ENCODE measurements around the gene MFN2.
A peak's percentile ranks its signal among the peaks of the same experiment; 100 is the strongest.

Gene MFN2

DNA sequence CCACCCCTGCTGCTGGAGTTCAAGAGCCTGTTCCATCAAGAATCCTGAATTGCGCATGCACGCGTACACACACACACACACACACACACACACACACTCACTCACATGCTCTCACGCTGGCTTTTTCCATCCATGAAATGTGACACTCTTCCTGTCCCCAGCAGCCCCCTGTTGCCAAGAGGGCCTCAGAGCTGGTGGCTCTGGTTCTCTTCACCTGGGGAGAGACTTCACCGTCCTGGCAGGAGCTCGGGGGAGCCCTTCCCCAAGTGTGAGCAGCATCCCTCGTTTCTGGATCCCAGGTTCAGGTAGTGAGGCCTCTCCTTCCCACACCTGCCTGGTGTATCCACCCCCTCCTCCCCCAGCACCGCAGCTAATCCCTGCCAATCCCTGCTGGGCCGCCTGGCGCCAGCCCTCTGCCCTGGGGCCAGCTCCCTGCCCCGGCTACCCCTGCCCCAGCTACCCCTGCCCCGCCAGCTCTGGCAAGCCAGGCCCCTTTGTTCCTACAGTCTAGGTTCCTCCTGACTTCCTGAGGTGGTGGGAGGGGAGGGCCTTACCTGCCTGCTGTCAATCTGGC is 35.8 kb upstream of the MFN2 start (continued):
- TF ChIP-seq ZNF558 (tag by site-specific recombination; IDR thresholded peaks at IDR 0.05) (peak; percentile 67; the same call in 1 of the 2 replicates), SCRT1 (tag by site-specific recombination; IDR thresholded peaks at IDR 0.05; ENCODE audit: borderline replicate concordance) (peak; percentile 96), ZNF560 (tag by site-specific recombination; IDR thresholded peaks at IDR 0.05; ENCODE audit: borderline replicate concordance) (no peak), ZNF202 (tag by site-specific recombination; IDR thresholded peaks at IDR 0.05; ENCODE audit: borderline replicate concordance) (no peak), ZBTB7A (tag by site-specific recombination; IDR thresholded peaks at IDR 0.05; ENCODE audit: low read depth) (no peak), ZNF658 (tag by site-specific recombination; IDR thresholded peaks at IDR 0.05) (peak; percentile 58; the same call in 1 of the 2 replicates), ZNF174 (tag by site-specific recombination; IDR thresholded peaks at IDR 0.05) (no peak), ZNF37A (tag by site-specific recombination; IDR thresholded peaks at IDR 0.05) (no peak), ZNF214 (tag by site-specific recombination; IDR thresholded peaks at IDR 0.05; ENCODE audit: borderline replicate concordance) (no peak), ZNF610 (tag by site-specific recombination; IDR thresholded peaks at IDR 0.05; ENCODE audit: borderline replicate concordance) (peak; percentile 51; the same call in 1 of the 2 replicates), ZNF548 (tag by site-specific recombination; IDR thresholded peaks at IDR 0.05) (peak; percentile 56; the same call in 1 of the 2 replicates), ZNF335 (tag by site-specific recombination; conservative IDR thresholded peaks at IDR 0.05) (peak; percentile 52; the same call in 1 of the 2 replicates), ZBTB48 (tag by site-specific recombination; IDR thresholded peaks at IDR 0.05) (0 out of 2 replicates have a peak, but pooled peaks have one; percentile 35), ZXDB (tag by site-specific recombination; IDR thresholded peaks at IDR 0.05) (peak; percentile 83), ZNF302 (tag by site-specific recombination; IDR thresholded peaks at IDR 0.05; ENCODE audit: low read depth) (0 out of 2 replicates have a peak, but pooled peaks have one; percentile 27), ZNF768 (tag by site-specific recombination; IDR thresholded peaks at IDR 0.05) (no peak), ZNF791 (tag by site-specific recombination; IDR thresholded peaks at IDR 0.05) (no peak), ZNF394 (tag by site-specific recombination; IDR thresholded peaks at IDR 0.05; ENCODE audit: borderline replicate concordance) (peak; percentile 61; the same call in 1 of the 2 replicates), KLF10 (tag by site-specific recombination; IDR thresholded peaks at IDR 0.05) (no peak), OVOL3 (tag by site-specific recombination; IDR thresholded peaks at IDR 0.05) (peak; percentile 55; the same call in 1 of the 2 replicates), TCF7L2 (IDR thresholded peaks at IDR 0.05; ENCODE audit: borderline replicate concordance, low read depth, low read length) (no peak), ZNF175 (tag by site-specific recombination; IDR thresholded peaks at IDR 0.05) (no peak), ZBTB1 (tag by site-specific recombination; IDR thresholded peaks at IDR 0.05) (no peak), ZNF248 (tag by site-specific recombination; IDR thresholded peaks at IDR 0.05) (no peak), SALL2 (tag by site-specific recombination; IDR thresholded peaks at IDR 0.05; ENCODE audit: borderline replicate concordance) (peak; percentile 48; the same call in 1 of the 2 replicates), KLF7 (tag by site-specific recombination; IDR thresholded peaks at IDR 0.05; ENCODE audit: borderline replicate concordance) (peak; percentile 63; the same call in 1 of the 2 replicates), ZNF621 (tag by site-specific recombination; IDR thresholded peaks at IDR 0.05) (peak; percentile 85; the same call in 1 of the 2 replicates), MYNN (tag by site-specific recombination; IDR thresholded peaks at IDR 0.05; ENCODE audit: borderline replicate concordance) (no peak), ZNF514 (tag by site-specific recombination; IDR thresholded peaks at IDR 0.05) (0 out of 2 replicates have a peak, but pooled peaks have one; percentile 6)
- TF ChIP-seq, protein P1, sequence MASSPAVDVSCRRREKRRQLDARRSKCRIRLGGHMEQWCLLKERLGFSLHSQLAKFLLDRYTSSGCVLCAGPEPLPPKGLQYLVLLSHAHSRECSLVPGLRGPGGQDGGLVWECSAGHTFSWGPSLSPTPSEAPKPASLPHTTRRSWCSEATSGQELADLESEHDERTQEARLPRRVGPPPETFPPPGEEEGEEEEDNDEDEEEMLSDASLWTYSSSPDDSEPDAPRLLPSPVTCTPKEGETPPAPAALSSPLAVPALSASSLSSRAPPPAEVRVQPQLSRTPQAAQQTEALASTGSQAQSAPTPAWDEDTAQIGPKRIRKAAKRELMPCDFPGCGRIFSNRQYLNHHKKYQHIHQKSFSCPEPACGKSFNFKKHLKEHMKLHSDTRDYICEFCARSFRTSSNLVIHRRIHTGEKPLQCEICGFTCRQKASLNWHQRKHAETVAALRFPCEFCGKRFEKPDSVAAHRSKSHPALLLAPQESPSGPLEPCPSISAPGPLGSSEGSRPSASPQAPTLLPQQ (tag by site-specific recombination; IDR thresholded peaks at IDR 0.05), result peak; percentile 96
- TF ChIP-seq, protein P2, sequence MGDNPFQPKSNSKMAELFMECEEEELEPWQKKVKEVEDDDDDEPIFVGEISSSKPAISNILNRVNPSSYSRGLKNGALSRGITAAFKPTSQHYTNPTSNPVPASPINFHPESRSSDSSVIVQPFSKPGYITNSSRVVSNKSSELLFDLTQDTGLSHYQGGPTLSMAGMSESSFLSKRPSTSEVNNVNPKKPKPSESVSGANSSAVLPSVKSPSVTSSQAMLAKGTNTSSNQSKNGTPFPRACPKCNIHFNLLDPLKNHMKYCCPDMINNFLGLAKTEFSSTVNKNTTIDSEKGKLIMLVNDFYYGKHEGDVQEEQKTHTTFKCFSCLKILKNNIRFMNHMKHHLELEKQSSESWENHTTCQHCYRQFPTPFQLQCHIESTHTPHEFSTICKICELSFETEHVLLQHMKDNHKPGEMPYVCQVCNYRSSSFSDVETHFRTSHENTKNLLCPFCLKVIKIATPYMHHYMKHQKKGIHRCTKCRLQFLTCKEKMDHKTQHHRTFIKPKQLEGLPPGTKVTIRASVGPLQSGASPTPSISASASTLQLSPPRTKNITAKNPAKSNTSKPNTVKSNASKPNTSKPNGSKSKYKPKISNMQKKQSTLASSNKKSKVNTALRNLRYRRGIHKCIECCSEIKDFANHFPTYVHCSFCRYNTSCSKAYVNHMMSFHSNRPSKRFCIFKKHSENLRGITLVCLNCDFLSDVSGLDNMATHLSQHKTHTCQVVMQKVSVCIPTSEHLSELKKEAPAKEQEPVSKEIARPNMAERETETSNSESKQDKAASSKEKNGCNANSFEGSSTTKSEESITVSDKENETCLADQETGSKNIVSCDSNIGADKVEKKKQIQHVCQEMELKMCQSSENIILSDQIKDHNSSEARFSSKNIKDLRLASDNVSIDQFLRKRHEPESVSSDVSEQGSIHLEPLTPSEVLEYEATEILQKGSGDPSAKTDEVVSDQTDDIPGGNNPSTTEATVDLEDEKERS (tag by site-specific recombination; IDR thresholded peaks at IDR 0.05), result 0 out of 2 replicates have a peak, but pooled peaks have one; percentile 46
- TF ChIP-seq, protein P3, sequence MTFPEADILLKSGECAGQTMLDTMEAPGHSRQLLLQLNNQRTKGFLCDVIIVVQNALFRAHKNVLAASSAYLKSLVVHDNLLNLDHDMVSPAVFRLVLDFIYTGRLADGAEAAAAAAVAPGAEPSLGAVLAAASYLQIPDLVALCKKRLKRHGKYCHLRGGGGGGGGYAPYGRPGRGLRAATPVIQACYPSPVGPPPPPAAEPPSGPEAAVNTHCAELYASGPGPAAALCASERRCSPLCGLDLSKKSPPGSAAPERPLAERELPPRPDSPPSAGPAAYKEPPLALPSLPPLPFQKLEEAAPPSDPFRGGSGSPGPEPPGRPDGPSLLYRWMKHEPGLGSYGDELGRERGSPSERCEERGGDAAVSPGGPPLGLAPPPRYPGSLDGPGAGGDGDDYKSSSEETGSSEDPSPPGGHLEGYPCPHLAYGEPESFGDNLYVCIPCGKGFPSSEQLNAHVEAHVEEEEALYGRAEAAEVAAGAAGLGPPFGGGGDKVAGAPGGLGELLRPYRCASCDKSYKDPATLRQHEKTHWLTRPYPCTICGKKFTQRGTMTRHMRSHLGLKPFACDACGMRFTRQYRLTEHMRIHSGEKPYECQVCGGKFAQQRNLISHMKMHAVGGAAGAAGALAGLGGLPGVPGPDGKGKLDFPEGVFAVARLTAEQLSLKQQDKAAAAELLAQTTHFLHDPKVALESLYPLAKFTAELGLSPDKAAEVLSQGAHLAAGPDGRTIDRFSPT (tag by site-specific recombination; IDR thresholded peaks at IDR 0.05), result peak; percentile 89
- TF ChIP-seq, protein P4, sequence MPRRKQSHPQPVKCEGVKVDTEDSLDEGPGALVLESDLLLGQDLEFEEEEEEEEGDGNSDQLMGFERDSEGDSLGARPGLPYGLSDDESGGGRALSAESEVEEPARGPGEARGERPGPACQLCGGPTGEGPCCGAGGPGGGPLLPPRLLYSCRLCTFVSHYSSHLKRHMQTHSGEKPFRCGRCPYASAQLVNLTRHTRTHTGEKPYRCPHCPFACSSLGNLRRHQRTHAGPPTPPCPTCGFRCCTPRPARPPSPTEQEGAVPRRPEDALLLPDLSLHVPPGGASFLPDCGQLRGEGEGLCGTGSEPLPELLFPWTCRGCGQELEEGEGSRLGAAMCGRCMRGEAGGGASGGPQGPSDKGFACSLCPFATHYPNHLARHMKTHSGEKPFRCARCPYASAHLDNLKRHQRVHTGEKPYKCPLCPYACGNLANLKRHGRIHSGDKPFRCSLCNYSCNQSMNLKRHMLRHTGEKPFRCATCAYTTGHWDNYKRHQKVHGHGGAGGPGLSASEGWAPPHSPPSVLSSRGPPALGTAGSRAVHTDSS (tag by site-specific recombination; IDR thresholded peaks at IDR 0.05), result no peak
